SU-DHL-6 (cell line): Measurements from ENCODE around the gene YEATS2.

Experiments
- H2AFZ ChIP-seq: fragments of 200-600 bp; sonication (generic); 2 replicates; pipeline ENCODE4 v1.6.1; 2014; ENCODE audit warnings: low read depth, mild to moderate bottlenecking, moderate library complexity, mixed read lengths, antibody characterized with exemption, low read length; ENCODE audit not compliant: severe bottlenecking
- H3F3A ChIP-seq: fragments of 200-600 bp; shearing (Covaris generic); 2 replicates; pipeline ENCODE4 v1.6.0; 2016; ENCODE audit warnings: antibody characterized with exemption, mild to moderate bottlenecking; ENCODE audit not compliant: insufficient read depth
- H3K27ac ChIP-seq: fragments of 200-600 bp; sonication (generic); 2 replicates; pipeline ENCODE4 v1.5.1; 2016; ENCODE audit warnings: low read depth, mild to moderate bottlenecking, low read length, moderate library complexity, mixed read lengths
- H3K27me3 ChIP-seq: fragments of 200-600 bp; sonication (generic), shearing (Covaris generic); 2 replicates; pipeline ENCODE4 v1.6.0; 2014; ENCODE audit warnings: mild to moderate bottlenecking, low read length
- H3K36me3 ChIP-seq: fragments of 200-600 bp; sonication (generic); 2 replicates; pipeline ENCODE4 v1.6.1; 2014; ENCODE audit warnings: mild to moderate bottlenecking, low read length, mixed read lengths
- H3K4me2 ChIP-seq: fragments of 300-600, 200-600 bp; shearing (Covaris generic), sonication (generic); 2 replicates; pipeline ENCODE4 v1.6.0; 2014; ENCODE audit warnings: low read length, low read depth, mild to moderate bottlenecking; ENCODE audit not compliant: poor library complexity, severe bottlenecking
- H3K4me3 ChIP-seq: fragments of 200-600 bp; sonication (generic); 2 replicates; pipeline ENCODE4 v1.5.1; 2014; ENCODE audit warnings: antibody characterized with exemption, low read length, mild to moderate bottlenecking, mixed read lengths; ENCODE audit not compliant: insufficient read depth, poor library complexity, severe bottlenecking
- H3K79me2 ChIP-seq: fragments of 200-600 bp; sonication (generic); 2 replicates; pipeline ENCODE4 v1.6.1; 2014; ENCODE audit warnings: mild to moderate bottlenecking, low read length, moderate library complexity; ENCODE audit not compliant: insufficient read depth
- H3K9ac ChIP-seq: fragments of 200-600 bp; sonication (generic); 2 replicates; pipeline ENCODE4 v1.7.0; 2014; ENCODE audit warnings: mild to moderate bottlenecking, low read length
- H3K9me2 ChIP-seq: fragments of 200-600 bp; sonication (generic); replicated peaks from 2 replicates; pipeline ENCODE4 v1.6.1; 2014; ENCODE audit warnings: low read length; ENCODE audit not compliant: insufficient read depth
- H3K9me3 ChIP-seq: fragments of 200-600 bp; sonication (generic); 2 replicates; pipeline ENCODE4 v1.6.1; 2014; ENCODE audit warnings: low read length, mixed read lengths; ENCODE audit not compliant: insufficient read depth
- H4K20me1 ChIP-seq: fragments of 200-600 bp; sonication (generic); 2 replicates; pipeline ENCODE4 v1.6.1; 2014; ENCODE audit warnings: low read depth, mild to moderate bottlenecking, antibody characterized with exemption, low read length, moderate library complexity, mixed read lengths
- CTCF ChIP-seq: fragments of 200-600 bp; sonication (generic); IDR thresholded peaks from one replicate; pipeline ENCODE4 v1.5.1; 2017; ENCODE audit warnings: antibody characterized with exemption, mild to moderate bottlenecking, low read length, moderate library complexity; ENCODE audit not compliant: insufficient read depth, poor library complexity, severe bottlenecking
- EZH2phosphoT487 ChIP-seq: fragments of 200-600 bp; sonication (generic), shearing (Covaris generic); conservative IDR thresholded peaks from 2 replicates; pipeline ENCODE4 v1.6.1; 2018; ENCODE audit warnings: mild to moderate bottlenecking, antibody characterized with exemption, low read length, moderate library complexity, mixed read lengths

YEATS2 gene

GRCh38 chr3:183818041-183818620 is 120.5 kb downstream of the YEATS2 start:
- Histone ChIP-seq H3K79me2 (no peaks in the 10 kb centered on the region), H3K27ac (no peak overlapping the region), H3K4me3 (no peak overlapping the region), H3K27me3 (no peaks in the 10 kb centered on the region), H3K9ac (no peak overlapping the region), H3K4me2 (no peak overlapping the region), H3K9me2 (no peaks in the 10 kb centered on the region), H3F3A (peaks cover 7% of the 10 kb centered on the region; the same call in 1 of the 2 replicates), H2AFZ (no peak overlapping the region), H4K20me1 (no peaks in the 10 kb centered on the region), H3K9me3 (no peaks in the 10 kb centered on the region), H3K36me3 (no peaks in the 10 kb centered on the region)
- TF ChIP-seq CTCF (no peak), EZH2phosphoT487 (no peak)

GRCh38 chr3:183818706-183819624 is 121.4 kb downstream of the YEATS2 start:
- Histone ChIP-seq H3K9me3 (no peaks in the 10 kb centered on the region), H4K20me1 (no peaks in the 10 kb centered on the region), H3K27me3 (no peaks in the 10 kb centered on the region), H3K9me2 (no peaks in the 10 kb centered on the region), H3K4me3 (no peak overlapping the region), H3K79me2 (no peaks in the 10 kb centered on the region), H3K9ac (no peak overlapping the region), H3K36me3 (no peaks in the 10 kb centered on the region), H3K27ac (no peak overlapping the region), H3K4me2 (no peak overlapping the region), H3F3A (peaks cover 7% of the 10 kb centered on the region; the same call in 1 of the 2 replicates), H2AFZ (no peak overlapping the region)
- TF ChIP-seq CTCF (no peak), EZH2phosphoT487 (no peak)

- H2AFZ ChIP-seq: no peak overlapping the region
- H3K36me3 ChIP-seq: no peaks in the 10 kb centered on the region
- H3F3A ChIP-seq: peaks cover 7% of the 10 kb centered on the region; the same call in 1 of the 2 replicates
- H3K79me2 ChIP-seq: no peaks in the 10 kb centered on the region
- no peak overlapping the region for H3K4me3 ChIP-seq
- no peaks in the 10 kb centered on the region for H3K9me2 ChIP-seq
- H3K27ac ChIP-seq: no peak overlapping the region
- H3K9me3 ChIP-seq: no peaks in the 10 kb centered on the region
- TF ChIP-seq CTCF (no peak), EZH2phosphoT487 (no peak)
- no peak overlapping the region for H3K9ac ChIP-seq
- no peak overlapping the region for H3K4me2 ChIP-seq
- H4K20me1 ChIP-seq: no peaks in the 10 kb centered on the region
- H3K27me3 ChIP-seq: no peaks in the 10 kb centered on the region
Measured at GRCh38 chr3:183819831-183820230, 122.2 kb downstream of the YEATS2 start.
